Heart left ventricle (tissue), 13 donors: ENCODE results near the gene PRSS3.

Source experiments
- POLR2A ChIP-seq, 2 donors: fragments of 450-650 bp; IDR thresholded peaks; one replicate each; pipeline ENCODE4 v1.6.1; 2017; ENCODE audit warnings: antibody characterized with exemption in 2 of 2, mild to moderate bottlenecking in 2 of 2, moderate library complexity in 2 of 2
- TF ChIP-seq, protein P1 (sequence below), 12 donors: fragments of 200-600 bp; sonication (generic) in 4 of 12; IDR thresholded peaks; one replicate each; pipeline versions ENCODE4 v1.5.0 to v1.8.0; 2018 to 2022; ENCODE audit warnings: antibody characterized with exemption in 12 of 12, mild to moderate bottlenecking in 5 of 12
- donor health status: ischemic (EF 13 %, LVEDD 7.1; RV severe dilation, severe dysfunction).
- donor health status: DM: no; HTN: yes; CAD: no.
- donor health status: DM: no; HTN: no; CAD: no.
- donor health status: ischemic (EF 25% LVEDD 6.9; RV normal size, moderate dysfunction).
- donor health status: ischemic (EF 25% LVEDD 5.7; RV mildly dilated, moderate dysfunction).
- donor health status: ischemic (EF 35%, LVEDD 5.7; RV mildly dilated, moderate dysfunction).
- donor health status: nonischemic (EF 11% LVEDD 7.7; RV severe dilation, severe dysfunction).
- donor health status: DM: yes; HTN: yes; CAD: no.
- donor health status: PGD.
- donor health status: ischemic (EF 29% LVEDD 5.4; RV normal size, mild dysfunction).
- donor health status: nonischemic (EF 23%, LVEDD 6.1; RV moderate dilation, normal function).

DNA sequence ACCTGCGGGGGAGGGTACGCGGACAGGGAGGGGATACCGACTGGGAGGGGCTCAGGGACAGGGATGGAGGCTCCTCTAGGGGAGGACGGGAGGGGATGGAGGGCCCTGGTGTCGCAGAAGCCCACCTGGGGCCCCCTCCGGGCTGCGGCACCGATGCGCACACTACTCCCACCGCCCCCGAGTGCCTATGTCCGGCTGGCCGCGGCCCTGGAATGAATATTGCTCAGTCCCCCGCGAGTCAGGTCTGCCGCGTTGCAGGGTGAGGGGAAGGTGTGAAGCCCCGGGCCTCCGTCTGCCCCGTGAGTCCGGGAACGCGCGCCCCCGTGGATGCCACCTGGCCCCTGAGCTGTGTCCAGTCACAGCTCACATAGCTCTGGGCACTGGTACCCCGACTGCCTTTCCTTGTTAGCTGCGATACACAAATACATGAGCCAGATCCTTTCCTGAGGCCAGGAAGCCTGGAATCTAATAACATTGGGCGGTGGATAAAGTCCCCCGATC, 44.5 kb upstream of the PRSS3 start:
- TF ChIP-seq, protein P1, sequence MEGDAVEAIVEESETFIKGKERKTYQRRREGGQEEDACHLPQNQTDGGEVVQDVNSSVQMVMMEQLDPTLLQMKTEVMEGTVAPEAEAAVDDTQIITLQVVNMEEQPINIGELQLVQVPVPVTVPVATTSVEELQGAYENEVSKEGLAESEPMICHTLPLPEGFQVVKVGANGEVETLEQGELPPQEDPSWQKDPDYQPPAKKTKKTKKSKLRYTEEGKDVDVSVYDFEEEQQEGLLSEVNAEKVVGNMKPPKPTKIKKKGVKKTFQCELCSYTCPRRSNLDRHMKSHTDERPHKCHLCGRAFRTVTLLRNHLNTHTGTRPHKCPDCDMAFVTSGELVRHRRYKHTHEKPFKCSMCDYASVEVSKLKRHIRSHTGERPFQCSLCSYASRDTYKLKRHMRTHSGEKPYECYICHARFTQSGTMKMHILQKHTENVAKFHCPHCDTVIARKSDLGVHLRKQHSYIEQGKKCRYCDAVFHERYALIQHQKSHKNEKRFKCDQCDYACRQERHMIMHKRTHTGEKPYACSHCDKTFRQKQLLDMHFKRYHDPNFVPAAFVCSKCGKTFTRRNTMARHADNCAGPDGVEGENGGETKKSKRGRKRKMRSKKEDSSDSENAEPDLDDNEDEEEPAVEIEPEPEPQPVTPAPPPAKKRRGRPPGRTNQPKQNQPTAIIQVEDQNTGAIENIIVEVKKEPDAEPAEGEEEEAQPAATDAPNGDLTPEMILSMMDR (IDR thresholded peaks at IDR 0.05): no peak
- no peak for TF ChIP-seq POLR2A (IDR thresholded peaks at IDR 0.05)
